Gastroesophageal sphincter (tissue), 4 donors: ENCODE results near the gene CSF3R. TPM values are rescaled to one million over a fixed set of nuclear protein-coding genes. Genes with fewer than 3 reads are reported as not detected.

ENCODE experiments used
- ATAC-seq: fragments of 150-250 bp; one replicate; pipeline ENCODE4 v1.9.1; 2016; ENCODE audit warnings: mild to moderate bottlenecking, moderate library complexity
- H3K27ac ChIP-seq, 4 donors: fragments of 200-600 bp; sonication (generic) in 3 of 4; 1 replicate in 3 of 4; 2 replicates in 1 of 4; pipeline ENCODE4 v1.5.1; 2016 to 2019
- H3K27me3 ChIP-seq: fragments of 200-600 bp; sonication (generic); one replicate; pipeline ENCODE4 v1.5.1; 2019
- H3K36me3 ChIP-seq, 2 donors: fragments of 200-600 bp; sonication (generic); one replicate each; pipeline ENCODE4 v1.5.1; 2019; ENCODE audit warnings: control low read depth in 1 of 2
- H3K4me1 ChIP-seq, 3 donors: fragments of 200-600 bp; sonication (generic); 1 replicate in 2 of 3; 2 replicates in 1 of 3; pipeline ENCODE4 v1.5.1; 2016 to 2019; ENCODE audit warnings: control low read depth in 2 of 3
- H3K4me3 ChIP-seq, 2 donors: fragments of 200-600 bp; sonication (generic); one replicate each; pipeline ENCODE4 v1.5.1; 2019; ENCODE audit warnings: mild to moderate bottlenecking in 1 of 2, moderate library complexity in 1 of 2
- H3K9me3 ChIP-seq, 3 donors: fragments of 200-600 bp; sonication (generic); one replicate each; pipeline ENCODE4 v1.5.1; 2017 to 2019; ENCODE audit warnings: control low read depth in 2 of 3
- EP300 ChIP-seq: sonication (generic); formaldehyde crosslinking; IDR thresholded peaks from one replicate; pipeline ENCODE4 v1.6.1; 2017; ENCODE audit warnings: antibody characterized with exemption, mild to moderate bottlenecking
- POLR2A ChIP-seq, 2 donors: fragments of 450-650 bp; IDR thresholded peaks; one replicate each; pipeline ENCODE4 v1.6.1; 2017; ENCODE audit warnings: antibody characterized with exemption in 2 of 2, mild to moderate bottlenecking in 2 of 2, moderate library complexity in 1 of 2
- POLR2AphosphoS5 ChIP-seq: sonication (generic); formaldehyde crosslinking; IDR thresholded peaks from one replicate; pipeline ENCODE4 v1.6.1; 2017; ENCODE audit warnings: antibody characterized with exemption
- WGBS, 2 donors: methylation state at CpG; one replicate each; pipeline ENCODE4 v1.1.5; 2018; ENCODE audit warnings: low coverage in 1 of 2; 5-methylcytosine and 5-hydroxymethylcytosine counted together
- total RNA-seq, 4 donors: library from RNA; depleted of rRNA; stranded (reverse); fragments of >200 nt; gene quantifications; one replicate each; pipeline ENCODE4 v1.1.0, GENCODE V29; 2016
- TF ChIP-seq, protein P1 (sequence below), 4 experiments: fragments of 200-600 bp in 2 of 4; fragments of 450-650 bp in 2 of 4; sonication (generic) in 1 of 4; IDR thresholded peaks; one replicate each; pipeline ENCODE4 v1.5.1; 2017 to 2019; ENCODE audit warnings: antibody characterized with exemption in 4 of 4, mild to moderate bottlenecking in 2 of 4, moderate library complexity in 2 of 4

CSF3R gene
- total RNA-seq, 4 donors from 2014 or later = 2.7 to 26.8 (median 10.1) TPM

DNA sequence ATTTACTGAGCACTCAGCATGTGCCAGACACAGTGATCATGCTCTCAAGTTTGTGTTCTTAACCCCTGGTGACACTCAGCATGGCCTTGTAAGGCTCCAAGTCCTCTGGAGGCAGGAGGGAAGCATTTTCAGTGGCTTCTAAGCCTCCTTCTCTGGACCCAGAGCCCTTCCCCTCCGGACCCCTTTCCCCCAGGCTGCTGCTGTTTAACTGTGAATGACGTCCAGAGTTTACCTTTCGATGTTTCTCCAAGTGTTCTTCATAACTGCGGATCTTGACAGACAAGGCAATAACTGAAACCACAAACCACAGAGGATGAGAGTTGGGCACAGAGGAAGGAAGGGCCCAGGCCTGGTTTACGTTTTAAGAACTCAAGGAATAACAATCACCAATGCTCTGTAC, 25.0 kb downstream of the CSF3R start:
- Histone ChIP-seq H3K36me3 (peaks cover 0 to 87% of the 10 kb centered on the region in 2 donors), H3K4me1 (peaks cover 0 to 11% (median 4%) of the 10 kb centered on the region in 3 donors), H3K27ac (no peak overlapping the region), H3K9me3 (no peaks in the 10 kb centered on the region), H3K4me3 (no peak overlapping the region), H3K27me3 (no peaks in the 10 kb centered on the region)
- no peak for TF ChIP-seq POLR2AphosphoS5
- TF ChIP-seq, protein P1, sequence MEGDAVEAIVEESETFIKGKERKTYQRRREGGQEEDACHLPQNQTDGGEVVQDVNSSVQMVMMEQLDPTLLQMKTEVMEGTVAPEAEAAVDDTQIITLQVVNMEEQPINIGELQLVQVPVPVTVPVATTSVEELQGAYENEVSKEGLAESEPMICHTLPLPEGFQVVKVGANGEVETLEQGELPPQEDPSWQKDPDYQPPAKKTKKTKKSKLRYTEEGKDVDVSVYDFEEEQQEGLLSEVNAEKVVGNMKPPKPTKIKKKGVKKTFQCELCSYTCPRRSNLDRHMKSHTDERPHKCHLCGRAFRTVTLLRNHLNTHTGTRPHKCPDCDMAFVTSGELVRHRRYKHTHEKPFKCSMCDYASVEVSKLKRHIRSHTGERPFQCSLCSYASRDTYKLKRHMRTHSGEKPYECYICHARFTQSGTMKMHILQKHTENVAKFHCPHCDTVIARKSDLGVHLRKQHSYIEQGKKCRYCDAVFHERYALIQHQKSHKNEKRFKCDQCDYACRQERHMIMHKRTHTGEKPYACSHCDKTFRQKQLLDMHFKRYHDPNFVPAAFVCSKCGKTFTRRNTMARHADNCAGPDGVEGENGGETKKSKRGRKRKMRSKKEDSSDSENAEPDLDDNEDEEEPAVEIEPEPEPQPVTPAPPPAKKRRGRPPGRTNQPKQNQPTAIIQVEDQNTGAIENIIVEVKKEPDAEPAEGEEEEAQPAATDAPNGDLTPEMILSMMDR (IDR thresholded peaks at IDR 0.05) = no peak
- WGBS, 2 donors = 72 to 84% methylated on average over 4 to 5 of the region's 5 CpGs
- no peak for ATAC-seq

DNA sequence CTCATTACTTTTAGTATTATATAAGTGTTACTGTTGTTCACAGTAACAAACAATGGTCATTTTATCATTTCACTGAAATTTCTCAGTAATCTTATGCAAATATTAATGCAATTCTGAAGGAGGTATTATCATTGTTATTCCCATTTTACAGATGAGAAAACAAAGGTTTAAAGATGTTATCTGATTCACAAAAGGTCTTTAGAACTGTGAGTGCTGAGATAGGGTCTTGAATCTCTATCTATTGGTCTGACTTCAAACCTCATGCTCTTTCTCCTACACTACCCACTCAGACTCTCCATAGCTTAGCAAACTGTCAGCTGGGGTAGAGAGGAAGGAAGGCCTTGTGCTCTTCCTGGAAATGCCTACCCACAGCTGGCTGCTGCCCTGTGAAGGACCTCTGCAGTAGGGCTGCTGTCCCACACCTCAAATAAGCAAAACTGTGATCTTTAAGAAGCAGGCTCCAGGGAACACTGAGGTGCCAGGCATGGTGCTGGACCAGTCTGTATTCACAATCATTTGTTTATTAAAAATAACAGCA, 26.3 kb downstream of the CSF3R start:
- H3K36me3 ChIP-seq = peaks cover 0 to 77% of the 10 kb centered on the region in 2 donors
- no peak for TF ChIP-seq POLR2A (IDR thresholded peaks at IDR 0.05)
- TF ChIP-seq POLR2AphosphoS5 = no peak
- TF ChIP-seq EP300 = no peak
- TF ChIP-seq, protein P1 (IDR thresholded peaks at IDR 0.05) = no peak
- no peaks in the 10 kb centered on the region for H3K27me3 ChIP-seq

DNA sequence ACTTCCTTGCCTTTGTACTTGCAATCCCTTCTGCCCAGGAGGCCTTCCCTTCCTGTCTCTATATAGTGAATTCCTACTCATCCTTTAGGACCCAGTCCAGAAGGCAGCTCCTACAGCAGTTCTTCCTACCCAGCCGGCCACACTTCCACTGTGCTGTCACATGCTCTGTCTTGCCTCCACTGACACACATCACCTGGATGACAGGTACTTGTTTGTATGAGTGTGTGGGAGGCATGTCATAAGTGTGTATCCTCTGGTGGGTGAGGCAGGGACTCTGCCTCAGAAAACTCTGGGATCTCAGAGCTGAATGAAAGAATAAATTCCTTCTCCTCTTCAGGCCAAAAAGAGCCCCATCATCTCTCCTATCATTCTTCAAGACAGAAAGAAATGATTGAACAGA, 27.3 kb downstream of the CSF3R start:
- no peak for TF ChIP-seq EP300
- TF ChIP-seq, protein P1 (IDR thresholded peaks at IDR 0.05) = no peak
- TF ChIP-seq POLR2AphosphoS5 = no peak
- TF ChIP-seq POLR2A (IDR thresholded peaks at IDR 0.05) = no peak
- no peak overlapping the region for H3K27ac ChIP-seq
- no CpG with 5 or more reads among the region's 1 CpG for WGBS, 2 donors
- H3K4me1 ChIP-seq = peaks cover 0 to 5% (median 0%) of the 10 kb centered on the region in 3 donors
- H3K36me3 ChIP-seq = peaks cover 0 to 66% of the 10 kb centered on the region in 2 donors
- H3K9me3 ChIP-seq = no peaks in the 10 kb centered on the region
- H3K27me3 ChIP-seq = no peaks in the 10 kb centered on the region
- no peak for ATAC-seq
- H3K4me3 ChIP-seq = no peak overlapping the region

More for the DNA sequence above, 26.3 kb downstream of the CSF3R start:
- no peaks in the 10 kb centered on the region for H3K4me1 ChIP-seq
- no peak for ATAC-seq
- H3K9me3 ChIP-seq = no peaks in the 10 kb centered on the region
- H3K4me3 ChIP-seq = no peak overlapping the region
- no peak overlapping the region for H3K27ac ChIP-seq

DNA sequence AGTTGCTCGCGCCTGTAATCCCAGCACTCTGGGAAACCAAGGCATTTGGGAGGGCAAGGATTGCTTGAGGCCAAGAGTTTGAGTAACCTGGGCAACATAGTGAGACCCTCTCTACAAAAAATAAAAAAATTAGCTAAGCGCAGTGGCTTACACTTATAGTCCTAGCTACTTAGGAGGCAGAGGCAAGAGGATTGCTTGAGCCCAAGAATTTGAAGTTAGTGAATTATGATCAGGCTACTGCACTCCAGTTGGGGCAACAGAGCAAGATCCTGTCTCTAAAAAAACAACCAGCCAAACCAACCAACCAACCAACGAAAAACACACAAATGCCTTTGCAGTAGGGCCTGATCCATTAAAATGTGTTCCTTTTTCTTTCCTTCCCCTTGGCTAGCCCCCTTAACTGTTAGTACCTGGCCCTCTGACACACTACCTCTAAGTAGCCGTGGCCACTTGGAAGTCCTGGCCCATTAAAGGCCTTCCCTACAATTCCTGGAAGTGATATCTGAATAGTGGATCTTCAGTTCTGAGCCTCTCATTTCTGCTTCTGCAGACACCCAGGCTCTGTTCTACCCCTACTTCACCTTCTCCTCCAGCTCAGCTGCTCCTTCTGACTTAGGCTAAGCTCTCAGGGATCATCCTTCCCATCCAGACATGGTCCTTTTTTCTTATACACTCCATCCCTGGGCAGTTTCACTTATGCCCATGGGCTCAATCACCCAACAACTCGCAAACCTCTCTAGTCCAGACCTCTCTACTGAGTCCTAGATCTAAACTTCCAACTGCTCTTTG, 28.9 kb downstream of the CSF3R start:
- Histone ChIP-seq H3K36me3 (peaks cover 0 to 50% of the 10 kb centered on the region in 2 donors), H3K4me1 (peaks cover 0 to 14% (median 5%) of the 10 kb centered on the region in 3 donors), H3K9me3 (no peaks in the 10 kb centered on the region), H3K27me3 (no peaks in the 10 kb centered on the region), H3K4me3 (no peak overlapping the region), H3K27ac (no peak overlapping the region)
- ATAC-seq = no peak
- TF ChIP-seq POLR2A (IDR thresholded peaks at IDR 0.05) (no peak), EP300 (no peak), POLR2AphosphoS5 (no peak)
- TF ChIP-seq, protein P1 (IDR thresholded peaks at IDR 0.05) = no peak
- 76 to 98% methylated on average over 6 of the region's 6 CpGs for WGBS, 2 donors

DNA sequence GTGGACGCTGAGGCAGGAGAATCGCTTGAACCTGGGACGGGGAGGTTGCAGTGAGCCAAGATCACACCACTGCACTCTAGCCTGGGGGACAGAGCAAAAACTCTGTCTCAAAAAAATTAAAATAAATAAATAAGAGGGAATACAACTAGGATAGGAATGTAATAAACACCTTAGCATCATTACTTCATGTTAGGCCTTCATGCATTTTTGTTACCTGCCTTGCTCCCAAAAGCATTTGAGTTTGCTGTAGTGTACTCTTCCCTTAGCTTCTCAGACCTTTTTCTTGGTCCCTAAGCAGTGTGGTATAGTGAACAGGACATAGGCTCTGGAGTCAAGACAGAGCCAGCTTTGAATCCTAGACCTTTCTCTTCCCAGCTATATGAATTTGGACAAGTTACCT, 29.7 kb downstream of the CSF3R start:
- H3K4me3 ChIP-seq = no peak overlapping the region
- TF ChIP-seq POLR2A (IDR thresholded peaks at IDR 0.05) (no peak), EP300 (no peak), POLR2AphosphoS5 (no peak)
- 60 to 81% methylated on average over 1 to 3 of the region's 3 CpGs for WGBS, 2 donors
- no peak overlapping the region for H3K27ac ChIP-seq
- H3K27me3 ChIP-seq = no peaks in the 10 kb centered on the region
- peaks cover 0 to 43% of the 10 kb centered on the region in 2 donors for H3K36me3 ChIP-seq
- peaks cover 0 to 17% (median 5%) of the 10 kb centered on the region in 3 donors for H3K4me1 ChIP-seq
- ATAC-seq = no peak
- H3K9me3 ChIP-seq = no peaks in the 10 kb centered on the region
